HEK293 (cell line): ENCODE measurements around the gene ATP8B1.

ENCODE experiments used
- KLF16 ChIP-seq: fragments of 450-650 bp; formaldehyde crosslinking; IDR thresholded peaks from 2 replicates; pipeline ENCODE4 v1.5.1; 2017; ENCODE audit warnings: missing biosample characterization, missing genetic modification characterization
- ZBTB1 ChIP-seq: fragments of 450-650 bp; formaldehyde crosslinking; IDR thresholded peaks from 2 replicates; pipeline ENCODE4 v1.5.1; 2016; ENCODE audit warnings: missing biosample characterization, missing genetic modification characterization
- ZNF16 ChIP-seq: fragments of 450-650 bp; formaldehyde crosslinking; IDR thresholded peaks from 2 replicates; pipeline ENCODE4 v1.5.1; 2016; ENCODE audit warnings: low read depth, missing biosample characterization, missing genetic modification characterization
- ZNF169 ChIP-seq: fragments of 450-650 bp; formaldehyde crosslinking; IDR thresholded peaks from 2 replicates; pipeline ENCODE4 v1.5.1; 2016; ENCODE audit warnings: missing biosample characterization, missing genetic modification characterization
- ZNF302 ChIP-seq: fragments of 450-650 bp; formaldehyde crosslinking; IDR thresholded peaks from 2 replicates; pipeline ENCODE4 v1.5.1; 2016; ENCODE audit warnings: missing biosample characterization, missing genetic modification characterization, low read depth
- ZNF350 ChIP-seq: fragments of 450-650 bp; formaldehyde crosslinking; IDR thresholded peaks from 2 replicates; pipeline ENCODE4 v1.5.0; 2017; ENCODE audit warnings: missing biosample characterization, mild to moderate bottlenecking, missing genetic modification characterization
- ZNF37A ChIP-seq: fragments of 450-650 bp; IDR thresholded peaks from 2 replicates; pipeline ENCODE4 v1.5.1; 2018; ENCODE audit warnings: missing biosample characterization, missing genetic modification characterization
- ZNF416 ChIP-seq: fragments of 450-650 bp; formaldehyde crosslinking; IDR thresholded peaks from 2 replicates; pipeline ENCODE4 v1.5.1; 2016; ENCODE audit warnings: missing biosample characterization, missing genetic modification characterization
- ZNF530 ChIP-seq: fragments of 450-650 bp; formaldehyde crosslinking; IDR thresholded peaks from 2 replicates; pipeline ENCODE4 v1.5.1; 2016; ENCODE audit warnings: low read depth, missing biosample characterization, missing genetic modification characterization
- ZNF549 ChIP-seq: fragments of 450-650 bp; IDR thresholded peaks from 2 replicates; pipeline ENCODE4 v1.5.1; 2018; ENCODE audit warnings: missing biosample characterization, missing genetic modification characterization, mild to moderate bottlenecking, inconsistent platforms, moderate library complexity
- TF ChIP-seq, protein P1 (sequence below): IDR thresholded peaks from 2 replicates; pipeline ENCODE4 v1.6.1; 2011; ENCODE audit warnings: mild to moderate bottlenecking, low read depth, low read length, borderline replicate concordance
- TF ChIP-seq, protein P2 (sequence below): fragments of 450-650 bp; formaldehyde crosslinking; IDR thresholded peaks from 2 replicates; pipeline ENCODE4 v1.5.1; 2017; ENCODE audit warnings: missing biosample characterization, missing genetic modification characterization
- TF ChIP-seq, protein P3 (sequence below): fragments of 450-650 bp; formaldehyde crosslinking; IDR thresholded peaks from 2 replicates; pipeline ENCODE4 v1.5.1; 2016; ENCODE audit warnings: missing biosample characterization, missing genetic modification characterization
- TF ChIP-seq, protein P4 (sequence below): fragments of 450-650 bp; formaldehyde crosslinking; IDR thresholded peaks from 2 replicates; pipeline ENCODE4 v1.5.1; 2016; ENCODE audit warnings: missing biosample characterization, missing genetic modification characterization

DNA sequence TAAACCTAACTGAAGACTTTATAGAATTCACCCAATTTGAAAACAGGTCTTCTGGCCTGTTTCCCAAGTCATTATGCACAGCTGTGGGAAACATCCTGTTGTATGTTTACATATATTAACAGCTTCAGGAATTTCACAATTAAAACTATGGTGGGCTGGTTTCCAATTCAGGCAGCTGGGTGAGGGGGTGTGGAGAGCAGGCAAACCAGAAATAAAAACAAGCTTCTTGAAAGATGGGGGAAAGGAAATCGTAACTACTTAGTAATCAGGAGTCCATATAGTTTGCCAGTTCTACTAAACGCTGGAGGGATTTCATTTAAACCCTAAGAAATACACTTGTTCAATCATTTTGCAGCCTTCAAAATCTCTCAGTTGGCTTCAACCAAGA is 22.8 kb downstream of the ATP8B1 start:
- TF ChIP-seq ZNF530 (tag by site-specific recombination) (no peak), ZBTB1 (tag by site-specific recombination) (no peak), ZNF416 (tag by site-specific recombination) (no peak), ZNF350 (tag by site-specific recombination) (no peak), ZNF16 (tag by site-specific recombination) (no peak), ZNF37A (tag by site-specific recombination) (no peak), ZNF169 (tag by site-specific recombination) (no peak), ZNF549 (tag by site-specific recombination) (no peak), KLF16 (tag by site-specific recombination) (no peak), ZNF302 (no peak)
- TF ChIP-seq, protein P1, sequence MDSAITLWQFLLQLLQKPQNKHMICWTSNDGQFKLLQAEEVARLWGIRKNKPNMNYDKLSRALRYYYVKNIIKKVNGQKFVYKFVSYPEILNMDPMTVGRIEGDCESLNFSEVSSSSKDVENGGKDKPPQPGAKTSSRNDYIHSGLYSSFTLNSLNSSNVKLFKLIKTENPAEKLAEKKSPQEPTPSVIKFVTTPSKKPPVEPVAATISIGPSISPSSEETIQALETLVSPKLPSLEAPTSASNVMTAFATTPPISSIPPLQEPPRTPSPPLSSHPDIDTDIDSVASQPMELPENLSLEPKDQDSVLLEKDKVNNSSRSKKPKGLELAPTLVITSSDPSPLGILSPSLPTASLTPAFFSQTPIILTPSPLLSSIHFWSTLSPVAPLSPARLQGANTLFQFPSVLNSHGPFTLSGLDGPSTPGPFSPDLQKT, result no peak
- TF ChIP-seq, protein P2, sequence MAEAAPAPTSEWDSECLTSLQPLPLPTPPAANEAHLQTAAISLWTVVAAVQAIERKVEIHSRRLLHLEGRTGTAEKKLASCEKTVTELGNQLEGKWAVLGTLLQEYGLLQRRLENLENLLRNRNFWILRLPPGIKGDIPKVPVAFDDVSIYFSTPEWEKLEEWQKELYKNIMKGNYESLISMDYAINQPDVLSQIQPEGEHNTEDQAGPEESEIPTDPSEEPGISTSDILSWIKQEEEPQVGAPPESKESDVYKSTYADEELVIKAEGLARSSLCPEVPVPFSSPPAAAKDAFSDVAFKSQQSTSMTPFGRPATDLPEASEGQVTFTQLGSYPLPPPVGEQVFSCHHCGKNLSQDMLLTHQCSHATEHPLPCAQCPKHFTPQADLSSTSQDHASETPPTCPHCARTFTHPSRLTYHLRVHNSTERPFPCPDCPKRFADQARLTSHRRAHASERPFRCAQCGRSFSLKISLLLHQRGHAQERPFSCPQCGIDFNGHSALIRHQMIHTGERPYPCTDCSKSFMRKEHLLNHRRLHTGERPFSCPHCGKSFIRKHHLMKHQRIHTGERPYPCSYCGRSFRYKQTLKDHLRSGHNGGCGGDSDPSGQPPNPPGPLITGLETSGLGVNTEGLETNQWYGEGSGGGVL (tag by site-specific recombination), result no peak
- TF ChIP-seq, protein P3, sequence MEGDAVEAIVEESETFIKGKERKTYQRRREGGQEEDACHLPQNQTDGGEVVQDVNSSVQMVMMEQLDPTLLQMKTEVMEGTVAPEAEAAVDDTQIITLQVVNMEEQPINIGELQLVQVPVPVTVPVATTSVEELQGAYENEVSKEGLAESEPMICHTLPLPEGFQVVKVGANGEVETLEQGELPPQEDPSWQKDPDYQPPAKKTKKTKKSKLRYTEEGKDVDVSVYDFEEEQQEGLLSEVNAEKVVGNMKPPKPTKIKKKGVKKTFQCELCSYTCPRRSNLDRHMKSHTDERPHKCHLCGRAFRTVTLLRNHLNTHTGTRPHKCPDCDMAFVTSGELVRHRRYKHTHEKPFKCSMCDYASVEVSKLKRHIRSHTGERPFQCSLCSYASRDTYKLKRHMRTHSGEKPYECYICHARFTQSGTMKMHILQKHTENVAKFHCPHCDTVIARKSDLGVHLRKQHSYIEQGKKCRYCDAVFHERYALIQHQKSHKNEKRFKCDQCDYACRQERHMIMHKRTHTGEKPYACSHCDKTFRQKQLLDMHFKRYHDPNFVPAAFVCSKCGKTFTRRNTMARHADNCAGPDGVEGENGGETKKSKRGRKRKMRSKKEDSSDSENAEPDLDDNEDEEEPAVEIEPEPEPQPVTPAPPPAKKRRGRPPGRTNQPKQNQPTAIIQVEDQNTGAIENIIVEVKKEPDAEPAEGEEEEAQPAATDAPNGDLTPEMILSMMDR, result no peak
- TF ChIP-seq, protein P4, sequence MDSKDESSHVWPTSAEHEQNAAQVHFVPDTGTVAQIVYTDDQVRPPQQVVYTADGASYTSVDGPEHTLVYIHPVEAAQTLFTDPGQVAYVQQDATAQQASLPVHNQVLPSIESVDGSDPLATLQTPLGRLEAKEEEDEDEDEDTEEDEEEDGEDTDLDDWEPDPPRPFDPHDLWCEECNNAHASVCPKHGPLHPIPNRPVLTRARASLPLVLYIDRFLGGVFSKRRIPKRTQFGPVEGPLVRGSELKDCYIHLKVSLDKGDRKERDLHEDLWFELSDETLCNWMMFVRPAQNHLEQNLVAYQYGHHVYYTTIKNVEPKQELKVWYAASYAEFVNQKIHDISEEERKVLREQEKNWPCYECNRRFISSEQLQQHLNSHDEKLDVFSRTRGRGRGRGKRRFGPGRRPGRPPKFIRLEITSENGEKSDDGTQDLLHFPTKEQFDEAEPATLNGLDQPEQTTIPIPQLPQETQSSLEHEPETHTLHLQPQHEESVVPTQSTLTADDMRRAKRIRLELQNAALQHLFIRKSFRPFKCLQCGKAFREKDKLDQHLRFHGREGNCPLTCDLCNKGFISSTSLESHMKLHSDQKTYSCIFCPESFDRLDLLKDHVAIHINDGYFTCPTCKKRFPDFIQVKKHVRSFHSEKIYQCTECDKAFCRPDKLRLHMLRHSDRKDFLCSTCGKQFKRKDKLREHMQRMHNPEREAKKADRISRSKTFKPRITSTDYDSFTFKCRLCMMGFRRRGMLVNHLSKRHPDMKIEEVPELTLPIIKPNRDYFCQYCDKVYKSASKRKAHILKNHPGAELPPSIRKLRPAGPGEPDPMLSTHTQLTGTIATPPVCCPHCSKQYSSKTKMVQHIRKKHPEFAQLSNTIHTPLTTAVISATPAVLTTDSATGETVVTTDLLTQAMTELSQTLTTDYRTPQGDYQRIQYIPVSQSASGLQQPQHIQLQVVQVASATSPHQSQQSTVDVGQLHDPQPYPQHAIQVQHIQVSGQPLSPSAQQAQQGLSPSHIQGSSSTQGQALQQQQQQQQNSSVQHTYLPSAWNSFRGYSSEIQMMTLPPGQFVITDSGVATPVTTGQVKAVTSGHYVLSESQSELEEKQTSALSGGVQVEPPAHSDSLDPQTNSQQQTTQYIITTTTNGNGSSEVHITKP (tag by site-specific recombination), result no peak
